Measurements from ENCODE around the gene ZNF513. TPM values are rescaled to one million over a fixed set of nuclear protein-coding genes. Genes with fewer than 3 reads are reported as not detected.

The ZNF513 gene
- total and polyA plus RNA-seq, 2 donors (not counting 1 experiment from before 2014, with no cell fraction given): 29.0 to 36.8 TPM

DNA sequence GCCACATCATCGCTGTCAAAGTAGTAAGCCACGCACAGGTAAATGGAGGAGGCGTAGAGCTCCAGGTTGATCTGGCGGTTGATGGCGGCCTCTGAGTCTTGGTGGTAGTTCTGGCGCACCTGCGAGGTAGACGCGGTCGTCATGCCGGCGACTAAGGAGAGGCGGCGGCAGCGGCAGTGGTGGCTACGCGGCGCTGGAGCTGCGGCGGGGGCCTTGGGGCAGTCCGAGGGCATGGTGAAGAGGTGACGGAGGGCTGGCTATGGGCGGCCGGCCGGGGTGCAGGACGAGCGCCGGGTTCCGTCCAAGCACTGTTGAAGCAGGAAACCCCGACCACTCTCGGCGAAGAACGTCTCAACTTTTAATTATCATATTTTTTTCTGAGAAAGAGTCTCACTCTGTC is 12.7 kb upstream of the ZNF513 start:
- Mint-ChIP-seq H3K27me3 (no peaks in the 10 kb centered on the region), H3K27ac (no peak overlapping the region), H3K4me3 (no peak overlapping the region), H3K4me1 (peaks cover 7% of the 10 kb centered on the region), H3K9me3 (ENCODE audit: insufficient read depth) (no peaks in the 10 kb centered on the region)
- intact Hi-C loops (cut with micrococcal nuclease): no loop called here
- TF ChIP-seq, protein P1, sequence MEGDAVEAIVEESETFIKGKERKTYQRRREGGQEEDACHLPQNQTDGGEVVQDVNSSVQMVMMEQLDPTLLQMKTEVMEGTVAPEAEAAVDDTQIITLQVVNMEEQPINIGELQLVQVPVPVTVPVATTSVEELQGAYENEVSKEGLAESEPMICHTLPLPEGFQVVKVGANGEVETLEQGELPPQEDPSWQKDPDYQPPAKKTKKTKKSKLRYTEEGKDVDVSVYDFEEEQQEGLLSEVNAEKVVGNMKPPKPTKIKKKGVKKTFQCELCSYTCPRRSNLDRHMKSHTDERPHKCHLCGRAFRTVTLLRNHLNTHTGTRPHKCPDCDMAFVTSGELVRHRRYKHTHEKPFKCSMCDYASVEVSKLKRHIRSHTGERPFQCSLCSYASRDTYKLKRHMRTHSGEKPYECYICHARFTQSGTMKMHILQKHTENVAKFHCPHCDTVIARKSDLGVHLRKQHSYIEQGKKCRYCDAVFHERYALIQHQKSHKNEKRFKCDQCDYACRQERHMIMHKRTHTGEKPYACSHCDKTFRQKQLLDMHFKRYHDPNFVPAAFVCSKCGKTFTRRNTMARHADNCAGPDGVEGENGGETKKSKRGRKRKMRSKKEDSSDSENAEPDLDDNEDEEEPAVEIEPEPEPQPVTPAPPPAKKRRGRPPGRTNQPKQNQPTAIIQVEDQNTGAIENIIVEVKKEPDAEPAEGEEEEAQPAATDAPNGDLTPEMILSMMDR (IDR thresholded peaks at IDR 0.05): no peak
- TF ChIP-seq EZH2 (IDR thresholded peaks at IDR 0.05; ENCODE audit: borderline replicate concordance, insufficient read depth, low read depth, low read length, poor library complexity, severe bottlenecking): no peak
- H3K9ac ChIP-seq (ENCODE audit: low read length): no peak overlapping the region
- WGBS (ENCODE audit: insufficient coverage): 98% methylated on average over 26 of the region's 33 CpGs
- ATAC-seq (ENCODE audit: low read depth): no peak
- H3K4me1 ChIP-seq (ENCODE audit: control insufficient read depth in 2 of 2, insufficient read depth in 2 of 2, low read length in 2 of 2): no peaks in the 10 kb centered on the region
- H3K4me2 ChIP-seq (replicated peaks; ENCODE audit: low read depth, low read length, poor library complexity, severe bottlenecking): no peak overlapping the region
- H3K36me3 ChIP-seq (replicated peaks in 1 of 2; ENCODE audit: control extremely low read depth in 1 of 2, control insufficient read depth in 1 of 2, extremely low read depth in 1 of 2, insufficient read depth in 2 of 2, low read length in 1 of 2): peaks cover 0 to 9% of the 10 kb centered on the region in 2 experiments
- H3K27me3 ChIP-seq (replicated peaks in 1 of 4; ENCODE audit: control extremely low read depth in 1 of 4, control insufficient read depth in 3 of 4, insufficient read depth in 4 of 4, low read length in 3 of 4): no peaks in the 10 kb centered on the region
- no peak overlapping the region for H3K4me3 ChIP-seq (ENCODE audit: control extremely low read depth in 1 of 5, extremely low read depth in 1 of 5, insufficient read depth in 1 of 5, low read depth in 2 of 5, low read length in 4 of 5)
- POLR2A ChIA-PET: no interaction called here
- DNase-seq: no peak
- no peak overlapping the region for H3K27ac ChIP-seq (ENCODE audit: low read length in 2 of 2)
- peaks cover 39% of the 10 kb centered on the region for H4K20me1 ChIP-seq (ENCODE audit: control insufficient read depth, insufficient read depth, low read length, poor library complexity, severe bottlenecking)
- H2AFZ ChIP-seq (ENCODE audit: insufficient read depth, low read depth, low read length, poor library complexity, severe bottlenecking): no peak overlapping the region
- H3K79me2 ChIP-seq (ENCODE audit: control insufficient read depth, insufficient read depth, low read length): peaks cover 90% of the 10 kb centered on the region
- no peaks in the 10 kb centered on the region for H3K9me3 ChIP-seq (ENCODE audit: control extremely low read depth in 1 of 3, control insufficient read depth in 2 of 3, insufficient read depth in 1 of 3, low read length in 2 of 3)
- CTCF ChIA-PET: no interaction called here

DNA sequence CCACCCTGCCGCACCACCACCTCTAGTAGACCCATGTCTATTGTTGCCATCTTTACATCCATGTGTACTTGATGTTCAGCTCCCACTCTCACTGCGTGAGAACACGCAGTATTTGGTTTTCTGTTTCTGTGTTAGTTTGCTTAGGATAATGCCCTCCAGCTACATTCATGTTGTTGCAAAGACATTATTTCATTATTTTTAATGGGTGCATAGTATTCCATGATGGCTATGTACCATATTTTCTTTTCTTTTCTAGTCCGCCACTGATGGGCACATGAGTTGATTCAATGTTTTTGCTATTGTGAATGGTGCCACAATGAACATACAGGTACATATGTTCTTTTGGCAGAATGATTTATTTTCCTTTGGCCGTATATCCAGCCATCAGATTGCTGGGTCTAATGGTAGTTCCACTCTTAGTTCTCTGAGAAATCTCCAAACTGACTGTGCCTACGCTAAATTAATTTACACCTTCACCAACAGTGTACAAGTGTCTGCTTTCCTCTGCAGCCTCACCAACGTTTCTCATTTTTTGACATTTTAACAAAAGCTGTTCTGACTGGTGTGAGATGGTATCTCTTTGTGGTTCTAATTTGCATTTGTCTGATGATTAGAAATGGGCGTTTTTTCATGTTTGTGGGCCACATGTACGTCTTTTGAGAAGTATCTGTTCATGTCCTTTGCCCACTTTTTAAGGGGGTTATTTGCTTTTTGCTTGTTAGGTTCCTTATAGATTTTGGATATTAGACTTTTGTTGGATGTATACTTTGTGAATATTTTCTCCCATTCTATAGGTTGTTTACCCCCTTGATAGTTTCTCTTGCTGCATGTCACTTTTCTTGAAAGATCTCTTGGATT is 10.5 kb upstream of the ZNF513 start:
- 93% methylated on average over 3 of the region's 9 CpGs for WGBS (ENCODE audit: insufficient coverage)
- H3K4me3 ChIP-seq (ENCODE audit: control extremely low read depth in 1 of 5, extremely low read depth in 1 of 5, insufficient read depth in 1 of 5, low read depth in 2 of 5, low read length in 4 of 5): no peak overlapping the region
- intact Hi-C loops (cut with micrococcal nuclease): no loop called here

More for the DNA sequence above, 10.5 kb upstream of the ZNF513 start:
- ATAC-seq (ENCODE audit: low read depth): no peak
- Histone ChIP-seq H3K9me3 (ENCODE audit: control extremely low read depth in 1 of 3, control insufficient read depth in 2 of 3, insufficient read depth in 1 of 3, low read length in 2 of 3) (no peaks in the 10 kb centered on the region), H3K79me2 (ENCODE audit: control insufficient read depth, insufficient read depth, low read length) (peaks cover 73% of the 10 kb centered on the region), H3K9ac (ENCODE audit: low read length) (no peak overlapping the region), H3K27me3 (replicated peaks in 1 of 4; ENCODE audit: control extremely low read depth in 1 of 4, control insufficient read depth in 3 of 4, insufficient read depth in 4 of 4, low read length in 3 of 4) (no peaks in the 10 kb centered on the region), H2AFZ (ENCODE audit: insufficient read depth, low read depth, low read length, poor library complexity, severe bottlenecking) (no peak overlapping the region), H3K36me3 (replicated peaks in 1 of 2; ENCODE audit: control extremely low read depth in 1 of 2, control insufficient read depth in 1 of 2, extremely low read depth in 1 of 2, insufficient read depth in 2 of 2, low read length in 1 of 2) (peaks cover 0 to 18% of the 10 kb centered on the region in 2 experiments), H3K27ac (ENCODE audit: low read length in 2 of 2) (no peak overlapping the region), H4K20me1 (ENCODE audit: control insufficient read depth, insufficient read depth, low read length, poor library complexity, severe bottlenecking) (peaks cover 28% of the 10 kb centered on the region), H3K4me2 (replicated peaks; ENCODE audit: low read depth, low read length, poor library complexity, severe bottlenecking) (no peak overlapping the region), H3K4me1 (ENCODE audit: control insufficient read depth in 2 of 2, insufficient read depth in 2 of 2, low read length in 2 of 2) (no peaks in the 10 kb centered on the region)
- no peaks in the 10 kb centered on the region for H3K27me3 Mint-ChIP-seq
- POLR2A ChIA-PET: interaction anchor here (0.6 kb wide), 1 partner anchor 93 kb away, joined by 3 read pairs; no protein-coding TSS in a partner anchor
- peaks cover 3% of the 10 kb centered on the region for H3K4me1 Mint-ChIP-seq
- TF ChIP-seq, protein P1 (IDR thresholded peaks at IDR 0.05): no peak
- no peak for TF ChIP-seq EZH2 (IDR thresholded peaks at IDR 0.05; ENCODE audit: borderline replicate concordance, insufficient read depth, low read depth, low read length, poor library complexity, severe bottlenecking)
- H3K4me3 Mint-ChIP-seq: no peak overlapping the region
- no peak overlapping the region for H3K27ac Mint-ChIP-seq
- CTCF ChIA-PET: no interaction called here
- DNase-seq: no peak
- no peaks in the 10 kb centered on the region for H3K9me3 Mint-ChIP-seq (ENCODE audit: insufficient read depth)
